Skeletal muscle cell (primary cell): ENCODE results near the gene RNF126.
"Not testable (repeated sequence)": the region's sequence is repeated elsewhere in the genome, so short reads cannot be mapped to it uniquely, and the experiment has no call there.

Experiments
- DNase-seq: peaks from one replicate; pipeline ENCODE4 v3.0.0-alpha.2; 2010; ENCODE audit warnings: low read depth
- H3K4me3 ChIP-seq: 2 replicates; pipeline ENCODE4 v1.5.1; 2011; ENCODE audit warnings: low read depth, mild to moderate bottlenecking, control low read depth, low read length, moderate library complexity

RNF126 gene

DNA sequence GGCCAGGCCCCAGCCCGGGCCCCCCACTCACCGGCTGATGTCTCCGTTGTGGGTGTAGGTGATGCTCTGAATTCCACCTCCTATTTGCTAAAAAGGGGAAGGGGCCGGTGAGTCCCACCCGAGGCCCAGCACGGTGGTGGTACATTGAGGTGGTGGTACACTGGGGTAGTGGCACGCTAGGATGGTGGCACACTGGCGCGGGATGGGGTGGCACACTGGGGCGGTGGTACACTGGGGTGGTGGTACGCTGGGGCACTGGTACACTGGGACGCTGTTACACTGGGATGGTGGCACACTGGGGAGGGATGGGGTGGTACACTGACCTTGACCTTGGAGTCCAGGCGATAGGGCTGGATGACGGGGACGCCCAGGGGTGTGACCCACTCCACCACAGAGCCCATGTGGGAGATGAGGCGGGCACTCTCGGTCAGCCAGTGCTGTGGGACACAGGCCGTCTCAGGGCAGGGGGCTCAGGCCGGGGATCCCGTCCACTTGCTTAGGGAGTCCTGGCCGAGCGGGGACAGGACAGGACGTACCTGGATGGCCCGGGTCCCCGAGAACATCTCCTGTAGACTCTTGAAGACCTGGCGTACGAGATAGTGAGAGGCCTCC is 44.2 kb downstream of the RNF126 start:
- no peak overlapping the region for H3K4me3 ChIP-seq
- no peak for DNase-seq

DNA sequence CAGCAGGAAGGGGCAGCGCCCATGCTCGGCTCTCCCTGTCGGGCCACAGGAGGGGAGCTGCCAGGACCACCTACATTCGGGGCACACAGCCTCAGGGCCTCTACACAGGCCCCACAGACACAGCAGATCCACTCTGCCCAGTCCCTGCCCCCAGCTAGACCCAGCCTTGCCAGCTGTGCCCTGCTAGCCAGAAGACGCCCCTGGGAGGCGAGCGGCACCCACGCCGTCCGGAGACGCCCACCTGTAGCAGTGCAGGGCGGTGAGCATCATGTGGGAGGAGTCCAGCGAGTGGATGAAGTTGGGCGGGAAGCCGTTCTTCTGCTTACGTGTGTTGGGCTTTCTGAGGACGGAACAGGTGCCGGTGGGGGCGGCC is 44.8 kb downstream of the RNF126 start:
- no peak for DNase-seq
- no peak overlapping the region for H3K4me3 ChIP-seq

DNA sequence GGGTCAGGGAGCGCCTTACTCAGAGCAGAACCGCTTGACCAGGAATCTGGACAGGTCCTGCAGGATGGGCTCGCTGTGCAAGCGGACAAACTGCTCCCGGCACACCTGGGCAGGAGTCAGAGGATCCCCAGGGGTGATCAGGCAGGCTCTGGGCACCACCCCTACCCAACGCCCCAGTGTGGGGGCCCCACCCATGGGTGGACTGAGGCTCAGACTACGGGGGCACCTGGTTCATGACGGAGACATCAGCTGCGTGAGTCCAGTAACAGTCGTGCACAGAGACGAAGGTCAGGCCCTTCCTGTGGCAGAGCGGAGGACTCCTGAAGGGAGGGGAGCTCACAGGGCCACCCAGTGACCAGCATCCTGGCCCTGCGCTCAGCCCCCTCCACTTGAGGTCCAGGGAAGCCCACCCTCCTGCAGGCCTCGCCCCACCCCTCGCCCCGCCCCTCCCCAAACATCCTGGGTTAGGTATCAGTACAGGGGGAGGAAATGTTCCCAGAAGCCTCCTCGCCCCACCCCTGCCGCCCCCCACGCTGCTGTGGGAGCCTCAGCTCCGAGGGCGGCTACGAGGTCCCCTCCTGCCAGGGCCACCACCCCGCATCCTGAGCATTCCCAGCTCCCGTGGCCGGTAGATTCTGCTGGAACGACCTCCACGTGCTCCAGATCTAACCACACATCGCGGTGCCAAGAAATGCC is 45.3 kb downstream of the RNF126 start:
- no peak overlapping the region for H3K4me3 ChIP-seq
- DNase-seq = no peak

DNA sequence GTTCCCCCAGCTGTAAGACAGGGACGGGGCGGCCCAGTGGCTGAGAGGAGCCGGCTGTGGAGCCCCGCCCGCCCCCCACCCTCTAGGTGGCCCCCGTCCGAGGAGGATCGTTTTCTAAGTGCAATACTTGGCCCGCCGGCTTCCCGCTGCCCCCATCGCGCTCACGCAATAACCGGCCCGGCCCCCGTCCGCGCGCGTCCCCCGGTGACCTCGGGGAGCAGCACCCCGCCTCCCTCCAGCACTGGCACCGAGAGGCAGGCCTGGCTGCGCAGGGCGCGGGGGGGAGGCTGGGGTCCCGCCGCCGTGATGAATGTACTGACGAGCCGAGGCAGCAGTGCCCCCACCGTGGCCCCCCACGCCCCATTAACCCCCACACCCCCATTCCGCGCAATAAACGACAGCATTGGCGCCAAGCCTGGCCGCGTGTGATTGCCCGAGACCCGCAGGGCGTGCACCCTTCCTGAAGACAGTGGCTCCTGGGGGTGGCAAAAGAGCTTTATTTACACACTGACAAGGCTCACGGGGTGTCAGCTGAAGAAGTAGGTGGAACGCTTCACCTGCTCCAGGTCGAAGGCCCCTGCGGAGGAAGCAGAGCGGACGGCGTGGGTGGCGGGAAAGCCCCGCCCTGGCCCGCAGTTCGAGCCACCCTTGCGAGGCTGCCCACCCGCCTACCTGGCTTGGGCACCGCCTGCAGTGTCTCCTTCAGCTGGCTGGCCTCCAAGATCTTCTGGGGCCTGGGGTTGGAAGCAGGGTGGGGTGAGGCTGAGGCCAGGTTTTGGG is 46.1 kb downstream of the RNF126 start:
- H3K4me3 ChIP-seq = no peak overlapping the region
- DNase-seq = no peak

DNA sequence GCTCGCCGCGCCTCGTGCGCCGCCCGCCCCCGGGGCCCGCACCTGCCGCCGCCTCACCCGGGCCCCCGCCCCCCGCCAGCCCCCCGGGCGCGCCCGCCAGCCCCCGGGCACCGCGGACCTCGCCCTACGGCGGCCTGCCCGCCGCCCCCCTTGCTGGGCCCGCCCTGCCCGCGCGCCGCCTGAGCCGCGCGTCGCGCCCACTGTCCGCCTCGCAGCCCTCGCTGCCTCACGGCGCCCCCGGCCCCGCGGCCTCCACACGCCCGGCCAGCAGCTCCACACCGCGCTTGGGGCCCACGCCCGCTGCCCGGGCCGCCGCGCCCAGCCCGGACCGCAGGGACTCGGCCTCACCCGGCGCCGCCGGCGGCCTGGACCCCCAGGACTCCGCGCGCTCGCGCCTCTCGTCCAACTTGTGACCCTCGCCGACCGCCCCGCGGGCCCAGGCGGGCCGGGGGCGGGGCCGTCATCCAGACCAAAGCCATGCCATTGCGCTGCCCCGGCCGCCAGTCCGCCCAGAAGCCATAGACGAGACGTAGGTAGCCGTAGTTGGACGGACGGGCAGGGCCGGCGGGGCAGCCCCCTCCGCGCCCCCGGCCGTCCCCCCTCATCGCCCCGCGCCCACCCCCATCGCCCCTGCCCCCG is 46.8 kb downstream of the RNF126 start:
- DNase-seq = no peak
- H3K4me3 ChIP-seq = no peak overlapping the region

DNA sequence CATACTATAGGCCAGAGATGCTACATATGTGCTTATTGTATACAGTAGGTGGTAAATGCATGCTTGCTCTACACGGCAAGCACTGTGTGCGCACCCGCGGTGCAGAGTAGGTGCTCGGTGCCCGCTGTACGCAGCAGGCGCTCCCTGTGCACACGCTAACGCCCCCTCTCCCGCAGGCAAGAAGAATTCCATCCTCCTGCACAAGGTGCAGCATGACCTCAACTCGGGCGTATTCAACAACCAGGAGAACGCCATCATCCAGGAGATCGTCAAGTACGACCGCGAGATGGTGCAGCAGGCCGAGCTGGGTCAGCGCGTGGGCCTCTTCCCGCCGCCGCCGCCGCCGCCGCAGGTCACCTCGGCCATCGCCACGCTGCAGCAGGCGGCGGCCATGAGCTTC is 47.4 kb downstream of the RNF126 start:
- DNase-seq = no peak
- no peak overlapping the region for H3K4me3 ChIP-seq

DNA sequence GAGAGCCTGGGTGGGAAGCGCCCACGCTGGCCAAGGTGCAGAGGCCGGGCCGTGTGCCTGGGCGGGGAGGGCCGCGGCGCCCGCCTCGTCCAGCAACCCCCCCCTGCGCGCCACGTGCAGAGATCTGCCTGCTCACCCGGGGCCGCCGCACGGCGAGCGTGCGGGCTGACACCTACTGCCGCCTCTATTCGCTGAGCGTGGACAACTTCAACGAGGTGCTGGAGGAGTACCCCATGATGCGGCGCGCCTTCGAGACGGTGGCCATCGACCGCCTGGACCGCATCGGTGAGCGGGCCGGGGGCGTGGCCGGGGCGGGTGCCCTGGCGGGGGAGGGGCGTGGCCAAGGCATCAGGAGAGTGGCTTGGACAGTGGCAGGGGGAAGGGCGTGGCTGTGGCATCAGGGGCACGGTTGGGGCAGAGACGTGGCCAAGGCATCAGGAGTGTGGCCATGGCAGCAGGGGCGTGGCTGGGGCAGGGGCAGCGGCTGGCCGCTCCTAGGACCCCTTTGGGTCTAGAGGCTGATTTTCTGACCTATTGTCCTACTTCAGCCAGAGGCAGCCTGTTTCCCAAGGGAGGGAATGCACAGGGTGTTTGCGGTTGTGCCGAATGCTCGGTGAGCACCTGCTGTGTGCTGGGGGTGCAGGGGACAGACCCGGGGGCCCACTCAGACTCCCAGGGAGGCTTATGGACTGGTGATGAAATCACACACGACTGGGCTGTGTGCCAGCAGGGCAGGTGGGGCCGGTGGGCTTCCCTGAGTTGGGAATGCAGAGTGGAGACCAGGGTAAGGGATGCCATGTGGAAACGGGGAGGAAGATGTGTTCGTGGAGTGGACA is 49.1 kb downstream of the RNF126 start:
- DNase-seq = no peak

DNA sequence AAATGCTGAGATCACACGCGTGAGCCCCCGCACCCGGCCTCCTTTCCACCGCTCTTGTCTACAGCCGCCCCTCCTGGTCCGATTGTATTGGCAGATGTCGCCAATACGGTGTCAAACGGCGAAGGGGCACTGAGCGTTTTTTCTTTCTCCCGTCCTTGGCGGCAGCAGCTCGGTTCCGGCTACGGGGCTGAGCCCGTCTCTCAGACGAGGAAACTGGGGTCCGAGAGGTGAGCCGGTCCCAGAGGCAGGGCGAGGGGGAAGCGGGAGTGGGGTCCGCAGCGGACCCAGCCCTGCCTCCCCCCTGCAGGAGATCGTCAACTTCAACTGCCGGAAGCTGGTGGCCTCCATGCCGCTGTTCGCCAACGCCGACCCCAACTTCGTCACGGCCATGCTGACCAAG is 50.1 kb downstream of the RNF126 start:
- H3K4me3 ChIP-seq = no peak overlapping the region
- no peak for DNase-seq

More for the DNA sequence above, 49.1 kb downstream of the RNF126 start:
- H3K4me3 ChIP-seq = no peak overlapping the region

DNA sequence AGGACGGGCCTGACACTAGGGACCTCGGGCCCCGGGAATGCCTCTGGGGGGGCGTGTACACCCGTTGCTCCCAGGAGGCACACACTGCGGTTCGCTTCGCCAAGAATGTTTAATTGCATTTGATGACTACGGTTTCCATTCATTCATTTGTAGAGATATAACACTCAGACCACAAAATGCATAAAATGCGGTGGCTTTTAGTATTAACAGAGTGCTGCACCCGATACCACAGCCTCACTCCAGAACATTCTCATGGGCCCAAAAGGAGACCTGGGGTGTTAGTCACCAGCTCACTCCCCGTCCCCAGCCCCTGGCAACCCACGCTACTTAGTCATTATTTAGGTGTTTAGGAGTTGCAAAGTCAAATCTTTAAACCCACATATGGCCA is 51.5 kb downstream of the RNF126 start:
- no peak overlapping the region for H3K4me3 ChIP-seq

DNA sequence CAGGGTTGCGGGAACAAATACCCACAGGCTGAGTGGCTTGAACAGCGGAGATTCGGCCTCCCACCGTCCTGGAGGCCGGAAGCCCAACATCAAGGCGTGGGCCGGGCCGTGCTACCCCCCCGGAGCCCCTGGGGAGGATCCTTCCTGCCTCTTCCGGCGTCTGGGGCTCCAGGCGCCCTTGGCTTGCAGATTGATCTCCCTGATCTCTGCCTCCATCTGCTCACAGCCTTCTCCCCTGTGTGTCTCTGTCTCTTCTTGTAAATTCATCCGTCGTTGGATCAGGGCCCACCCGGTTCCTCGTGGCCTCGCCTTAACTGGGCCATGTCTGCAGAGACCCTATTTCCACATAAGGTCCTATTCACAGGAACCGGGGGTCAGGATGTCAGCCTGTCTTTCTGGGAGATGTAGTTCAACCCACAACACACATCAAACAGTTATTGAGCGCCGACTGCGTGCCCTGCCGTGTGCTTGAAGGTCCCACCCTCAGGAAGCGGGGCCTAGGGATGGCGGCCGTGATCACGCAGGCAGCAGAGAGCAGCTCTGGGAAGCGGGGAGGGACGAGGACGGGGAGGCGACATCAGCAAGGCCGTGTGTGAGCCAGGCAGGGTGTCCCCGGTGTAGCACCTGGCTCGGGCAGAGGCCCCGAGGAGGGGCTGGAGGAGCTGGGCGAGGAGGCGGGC is 52.1 kb downstream of the RNF126 start:
- H3K4me3 ChIP-seq = no peak overlapping the region
- DNase-seq = peak; percentile 87

More for the DNA sequence above, 51.5 kb downstream of the RNF126 start:
- peak; percentile 94 for DNase-seq

DNA sequence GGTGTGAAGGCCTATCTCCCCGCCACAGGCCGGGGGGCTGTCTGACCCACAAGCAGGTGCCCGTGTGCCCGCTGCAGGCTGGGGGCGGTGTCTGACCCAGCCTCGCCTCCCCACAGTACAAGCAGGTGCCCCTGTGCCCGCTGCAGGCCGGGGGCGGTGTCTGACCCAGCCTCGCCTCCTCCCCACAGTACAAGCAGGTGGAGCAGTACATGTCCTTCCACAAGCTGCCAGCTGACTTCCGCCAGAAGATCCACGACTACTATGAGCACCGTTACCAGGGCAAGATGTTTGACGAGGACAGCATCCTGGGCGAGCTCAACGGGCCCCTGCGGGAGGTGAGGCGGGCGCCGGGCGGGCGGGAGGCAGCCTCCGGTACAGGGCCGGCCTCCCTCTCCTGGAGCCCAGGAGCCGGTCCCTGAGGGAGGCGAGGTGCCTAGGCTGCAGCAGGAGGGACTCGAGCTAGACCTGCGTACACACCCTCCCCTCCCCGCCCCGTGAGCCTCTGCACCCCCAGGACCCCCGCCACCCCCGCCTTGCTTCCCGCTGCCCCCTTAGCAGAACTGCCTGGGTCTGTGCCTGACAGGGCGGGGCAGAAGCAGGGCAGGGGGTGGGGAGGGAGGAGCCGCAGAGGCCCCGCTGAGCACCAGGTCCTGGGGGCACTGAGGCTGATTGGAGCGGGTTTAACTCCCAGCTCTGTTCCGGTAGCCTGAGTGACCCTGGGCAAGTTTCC is 52.8 kb downstream of the RNF126 start:
- DNase-seq = no peak
- H3K4me3 ChIP-seq = no peak overlapping the region

DNA sequence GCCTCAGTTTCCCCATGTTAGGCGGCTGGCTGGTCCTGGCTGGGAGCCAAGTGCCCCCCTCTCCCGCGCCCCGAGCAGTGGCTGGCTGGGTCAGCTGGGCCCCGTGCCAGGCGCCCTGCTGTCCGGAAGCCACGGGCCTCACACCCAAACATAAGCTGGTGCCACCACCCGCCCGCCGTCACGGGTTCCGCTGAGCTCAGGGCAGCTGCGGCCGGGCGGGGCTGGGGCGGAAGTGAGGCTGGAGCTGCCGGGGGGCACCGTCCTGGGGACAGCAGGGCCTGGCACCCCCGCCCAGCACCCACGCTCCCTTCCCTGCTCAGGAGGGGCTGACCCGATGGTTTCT is 54.0 kb downstream of the RNF126 start:
- DNase-seq = no peak

DNA sequence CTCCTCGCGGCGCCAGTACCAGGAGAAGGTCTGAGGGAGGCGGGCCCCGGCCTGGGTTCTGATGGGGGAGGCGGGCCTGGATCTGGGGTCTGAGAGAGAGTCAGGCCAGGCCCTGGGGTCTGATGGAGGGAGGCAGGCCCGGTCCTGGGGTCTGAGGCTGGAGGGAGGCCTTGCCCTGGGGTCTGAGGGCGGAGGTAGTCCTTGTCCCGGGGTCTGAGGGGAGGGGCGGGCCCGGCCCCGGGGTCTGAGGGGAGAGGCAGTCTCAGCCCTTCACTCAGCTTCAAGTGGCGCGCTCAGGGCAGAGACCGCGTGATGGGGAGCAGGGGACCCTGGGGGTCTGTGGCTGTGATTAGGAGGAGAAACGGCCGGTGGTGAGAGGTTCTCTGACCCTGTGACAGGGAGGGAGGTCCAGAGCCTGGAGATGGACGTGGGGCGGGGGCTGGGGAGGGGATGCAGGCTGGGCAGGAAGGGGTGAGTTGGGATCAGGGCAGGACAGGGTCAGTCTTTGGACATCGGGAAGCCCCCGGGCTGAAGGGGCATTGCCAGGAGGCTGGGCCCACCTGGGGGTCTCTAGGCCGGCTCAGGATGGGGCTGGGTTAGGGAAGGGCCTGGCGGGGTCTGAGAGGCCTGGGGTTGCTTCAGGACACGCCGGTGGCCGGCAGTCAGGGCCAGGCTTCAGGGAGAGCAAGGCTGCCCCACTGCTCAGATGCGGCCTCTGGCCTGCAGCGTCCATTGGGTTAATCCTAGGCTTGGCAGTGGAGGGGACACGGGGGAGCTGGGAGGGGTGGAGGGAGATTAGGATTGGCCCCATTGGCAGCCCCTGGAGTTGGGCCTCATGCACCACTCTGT is 54.6 kb downstream of the RNF126 start:
- no peak overlapping the region for H3K4me3 ChIP-seq
- no peak for DNase-seq

More for the DNA sequence above, 54.0 kb downstream of the RNF126 start:
- no peak overlapping the region for H3K4me3 ChIP-seq

DNA sequence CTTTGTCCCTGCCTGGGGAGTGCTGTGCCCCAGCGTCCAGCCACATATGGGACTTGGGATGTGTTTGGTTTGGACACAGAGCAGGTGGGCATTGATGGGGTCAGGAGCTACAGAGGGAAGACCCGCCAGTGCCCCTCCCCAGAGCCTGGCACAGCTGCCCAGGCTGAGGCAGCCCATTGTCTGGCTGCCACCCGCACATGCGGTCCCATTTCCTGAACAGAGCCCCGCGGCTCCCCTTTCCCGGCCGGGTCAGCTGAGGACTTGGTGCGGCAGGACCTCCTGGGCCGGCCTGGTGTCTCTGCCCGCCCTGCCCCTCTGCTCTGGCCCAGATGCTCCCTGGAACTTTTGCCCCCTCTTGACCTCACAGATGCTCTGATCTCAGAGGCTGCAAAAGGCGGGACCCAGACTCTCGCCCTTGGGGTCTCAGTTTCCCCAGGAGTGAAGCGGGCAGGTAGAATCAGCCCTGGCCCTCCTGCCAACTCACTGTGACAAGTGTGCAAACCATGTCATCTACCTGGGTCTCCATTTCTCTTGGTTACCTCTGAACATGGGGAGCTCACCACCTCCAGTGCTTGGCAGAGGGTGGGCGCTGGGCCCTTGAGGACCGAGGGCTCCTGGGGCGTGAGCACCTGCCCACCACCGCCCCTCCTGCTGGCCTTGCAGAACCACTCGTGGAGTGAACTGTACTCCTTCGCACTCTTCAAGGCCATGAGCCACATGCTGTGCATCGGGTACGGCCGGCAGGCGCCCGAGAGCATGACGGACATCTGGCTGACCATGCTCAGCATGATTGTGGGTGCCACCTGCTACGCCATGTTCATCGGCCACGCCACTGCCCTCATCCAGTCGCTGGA is 55.5 kb downstream of the RNF126 start:
- DNase-seq = no peak
- H3K4me3 ChIP-seq = no peak overlapping the region

DNA sequence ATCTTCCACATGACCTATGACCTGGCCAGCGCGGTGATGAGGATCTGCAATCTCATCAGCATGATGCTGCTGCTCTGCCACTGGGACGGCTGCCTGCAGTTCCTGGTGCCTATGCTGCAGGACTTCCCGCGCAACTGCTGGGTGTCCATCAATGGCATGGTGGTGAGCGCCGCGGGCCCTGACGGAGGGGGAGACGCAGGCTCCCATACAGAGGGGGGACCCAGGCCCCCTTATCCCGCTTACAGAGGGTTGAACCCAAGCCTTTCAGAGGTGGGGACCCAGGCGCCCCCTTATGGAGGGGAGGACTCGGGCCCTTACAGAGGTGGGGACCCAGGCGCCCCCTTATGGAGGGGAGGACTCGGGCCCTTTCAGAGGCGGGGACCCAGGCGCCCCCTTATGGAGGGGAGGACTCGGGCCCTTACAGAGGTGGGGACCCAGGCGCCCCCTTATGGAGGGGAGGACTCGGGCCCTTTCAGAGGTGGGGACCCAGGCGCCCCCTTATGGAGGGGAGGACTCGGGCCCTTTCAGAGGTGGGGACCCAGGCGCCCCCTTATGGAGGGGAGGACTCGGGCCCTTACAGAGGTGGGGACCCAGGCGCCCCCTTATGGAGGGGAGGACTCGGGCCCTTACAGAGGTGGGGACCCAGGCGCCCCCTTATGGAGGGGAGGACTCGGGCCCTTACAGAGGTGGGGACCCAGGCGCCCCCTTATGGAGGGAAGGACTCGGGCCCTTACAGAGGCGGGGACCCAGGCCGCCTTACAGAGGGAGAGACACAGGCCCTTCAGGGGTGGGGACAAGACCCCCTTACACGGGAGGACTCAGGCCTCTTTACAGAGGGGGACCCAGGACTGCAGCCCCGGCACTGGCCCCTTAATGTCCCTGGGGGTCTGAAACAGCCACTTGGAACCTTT is 57.7 kb downstream of the RNF126 start:
- H3K4me3 ChIP-seq, DNase-seq: not testable (repeated sequence)

DNA sequence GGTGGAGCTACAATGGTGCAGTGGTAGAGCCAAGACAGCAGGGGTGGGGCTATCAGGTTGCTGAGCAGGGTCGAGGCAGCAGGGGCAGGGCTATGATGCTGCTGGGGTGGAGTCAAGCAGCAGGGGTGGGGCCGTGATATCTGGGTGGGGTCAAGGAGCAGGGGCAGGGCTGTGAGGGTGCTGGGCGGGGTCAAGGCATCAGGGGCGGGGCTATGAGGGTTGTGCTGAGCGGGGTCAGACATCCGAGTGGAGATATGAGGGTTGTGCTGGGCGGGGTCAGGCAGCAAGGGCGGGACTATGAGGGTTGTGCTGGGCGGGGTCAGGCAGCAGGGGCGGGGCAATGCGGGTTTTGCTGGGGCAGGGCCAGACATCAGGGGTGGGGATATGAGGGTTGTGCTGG is 58.7 kb downstream of the RNF126 start:
- no peak overlapping the region for H3K4me3 ChIP-seq

More for the DNA sequence above, 58.7 kb downstream of the RNF126 start:
- no peak for DNase-seq
